ENCODE data around the gene SH3PXD2A.

Gene SH3PXD2A

GRCh38 chr10:103573205-103573487, 282.2 kb downstream of the SH3PXD2A start:
- Histone ChIP-seq H3K27ac (ENCODE audit: low read depth, low read length) (no peak overlapping the region), H3K4me1 (ENCODE audit: control insufficient read depth, insufficient read depth, low read length) (no peaks in the 10 kb centered on the region; the same call in 1 of the 2 replicates), H3K9me3 (ENCODE audit: control insufficient read depth, insufficient read depth, low read depth, low read length) (no peaks in the 10 kb centered on the region), H3K9ac (ENCODE audit: low read length) (no peak overlapping the region), H3K27me3 (ENCODE audit: control insufficient read depth, insufficient read depth, low read length) (no peaks in the 10 kb centered on the region), H3K4me3 (ENCODE audit: low read depth, low read length) (no peak overlapping the region), H3K36me3 (ENCODE audit: control insufficient read depth, insufficient read depth, low read length) (no peaks in the 10 kb centered on the region; the same call in 1 of the 2 replicates)

- no peak overlapping the region for H3K9ac ChIP-seq (ENCODE audit: low read length)
- H3K9me3 ChIP-seq (ENCODE audit: control insufficient read depth, insufficient read depth, low read depth, low read length) = no peaks in the 10 kb centered on the region
- H3K4me3 ChIP-seq (ENCODE audit: low read depth, low read length) = no peak overlapping the region
- H3K27me3 ChIP-seq (ENCODE audit: control insufficient read depth, insufficient read depth, low read length) = no peaks in the 10 kb centered on the region
- no peaks in the 10 kb centered on the region; the same call in 1 of the 2 replicates for H3K36me3 ChIP-seq (ENCODE audit: control insufficient read depth, insufficient read depth, low read length)
- H3K27ac ChIP-seq (ENCODE audit: low read depth, low read length) = no peak overlapping the region
- H3K4me1 ChIP-seq (ENCODE audit: control insufficient read depth, insufficient read depth, low read length) = no peaks in the 10 kb centered on the region; the same call in 1 of the 2 replicates
These were observed 282.8 kb downstream of the SH3PXD2A start for GRCh38 chr10:103572347-103573204.

- H3K9me3 ChIP-seq (ENCODE audit: control insufficient read depth, insufficient read depth, low read depth, low read length) = no peaks in the 10 kb centered on the region
- H3K36me3 ChIP-seq (ENCODE audit: control insufficient read depth, insufficient read depth, low read length) = no peaks in the 10 kb centered on the region; the same call in 1 of the 2 replicates
- no peak overlapping the region for H3K9ac ChIP-seq (ENCODE audit: low read length)
- no peaks in the 10 kb centered on the region; the same call in 1 of the 2 replicates for H3K4me1 ChIP-seq (ENCODE audit: control insufficient read depth, insufficient read depth, low read length)
- no peak overlapping the region for H3K27ac ChIP-seq (ENCODE audit: low read depth, low read length)
- H3K4me3 ChIP-seq (ENCODE audit: low read depth, low read length) = no peak overlapping the region
- no peaks in the 10 kb centered on the region for H3K27me3 ChIP-seq (ENCODE audit: control insufficient read depth, insufficient read depth, low read length)
These were observed 283.8 kb downstream of the SH3PXD2A start for GRCh38 chr10:103571656-103571975.

- no peaks in the 10 kb centered on the region for H3K27me3 ChIP-seq (ENCODE audit: control insufficient read depth, insufficient read depth, low read length)
- no peaks in the 10 kb centered on the region; the same call in 1 of the 2 replicates for H3K36me3 ChIP-seq (ENCODE audit: control insufficient read depth, insufficient read depth, low read length)
- no peaks in the 10 kb centered on the region; the same call in 1 of the 2 replicates for H3K4me1 ChIP-seq (ENCODE audit: control insufficient read depth, insufficient read depth, low read length)
- H3K27ac ChIP-seq (ENCODE audit: low read depth, low read length) = no peak overlapping the region
- H3K9ac ChIP-seq (ENCODE audit: low read length) = no peak overlapping the region
- no peak overlapping the region for H3K4me3 ChIP-seq (ENCODE audit: low read depth, low read length)
- no peaks in the 10 kb centered on the region for H3K9me3 ChIP-seq (ENCODE audit: control insufficient read depth, insufficient read depth, low read depth, low read length)
These were observed 284.3 kb downstream of the SH3PXD2A start for GRCh38 chr10:103570844-103571655.

- Histone ChIP-seq H3K27me3 (ENCODE audit: control insufficient read depth, insufficient read depth, low read length) (no peaks in the 10 kb centered on the region), H3K36me3 (ENCODE audit: control insufficient read depth, insufficient read depth, low read length) (no peaks in the 10 kb centered on the region; the same call in 1 of the 2 replicates), H3K4me3 (ENCODE audit: low read depth, low read length) (no peak overlapping the region), H3K4me1 (ENCODE audit: control insufficient read depth, insufficient read depth, low read length) (no peaks in the 10 kb centered on the region; the same call in 1 of the 2 replicates), H3K9me3 (ENCODE audit: control insufficient read depth, insufficient read depth, low read depth, low read length) (no peaks in the 10 kb centered on the region), H3K27ac (ENCODE audit: low read depth, low read length) (no peak overlapping the region), H3K9ac (ENCODE audit: low read length) (no peak overlapping the region)
These were observed 285.5 kb downstream of the SH3PXD2A start for GRCh38 chr10:103569896-103570295.

- Histone ChIP-seq H3K9me3 (ENCODE audit: control insufficient read depth, insufficient read depth, low read depth, low read length) (no peaks in the 10 kb centered on the region), H3K4me3 (ENCODE audit: low read depth, low read length) (no peak overlapping the region), H3K27me3 (ENCODE audit: control insufficient read depth, insufficient read depth, low read length) (no peaks in the 10 kb centered on the region), H3K4me1 (ENCODE audit: control insufficient read depth, insufficient read depth, low read length) (peaks cover 8% of the 10 kb centered on the region; the same call in 1 of the 2 replicates), H3K27ac (ENCODE audit: low read depth, low read length) (no peak overlapping the region), H3K36me3 (ENCODE audit: control insufficient read depth, insufficient read depth, low read length) (no peaks in the 10 kb centered on the region; the same call in 1 of the 2 replicates), H3K9ac (ENCODE audit: low read length) (no peak overlapping the region)
These were observed 286.9 kb downstream of the SH3PXD2A start for GRCh38 chr10:103568505-103568904.

- Histone ChIP-seq H3K4me3 (ENCODE audit: low read depth, low read length) (no peak overlapping the region), H3K27me3 (ENCODE audit: control insufficient read depth, insufficient read depth, low read length) (no peaks in the 10 kb centered on the region), H3K4me1 (ENCODE audit: control insufficient read depth, insufficient read depth, low read length) (peaks cover 8% of the 10 kb centered on the region; the same call in 1 of the 2 replicates), H3K36me3 (ENCODE audit: control insufficient read depth, insufficient read depth, low read length) (no peaks in the 10 kb centered on the region; the same call in 1 of the 2 replicates), H3K9ac (ENCODE audit: low read length) (no peak overlapping the region), H3K27ac (ENCODE audit: low read depth, low read length) (no peak overlapping the region), H3K9me3 (ENCODE audit: control insufficient read depth, insufficient read depth, low read depth, low read length) (no peaks in the 10 kb centered on the region)
These were observed 288.8 kb downstream of the SH3PXD2A start for GRCh38 chr10:103566536-103566935.

- H3K9ac ChIP-seq (ENCODE audit: low read length) = no peak overlapping the region
- H3K27me3 ChIP-seq (ENCODE audit: control insufficient read depth, insufficient read depth, low read length) = no peaks in the 10 kb centered on the region
- H3K27ac ChIP-seq (ENCODE audit: low read depth, low read length) = no peak overlapping the region
- peaks cover 8% of the 10 kb centered on the region; the same call in 1 of the 2 replicates for H3K4me1 ChIP-seq (ENCODE audit: control insufficient read depth, insufficient read depth, low read length)
- no peak overlapping the region for H3K4me3 ChIP-seq (ENCODE audit: low read depth, low read length)
- peaks cover 5% of the 10 kb centered on the region for H3K9me3 ChIP-seq (ENCODE audit: control insufficient read depth, insufficient read depth, low read depth, low read length)
- H3K36me3 ChIP-seq (ENCODE audit: control insufficient read depth, insufficient read depth, low read length) = no peaks in the 10 kb centered on the region; the same call in 1 of the 2 replicates
These were observed 290.4 kb downstream of the SH3PXD2A start for GRCh38 chr10:103564776-103565520.

GRCh38 chr10:103564116-103564501, 291.3 kb downstream of the SH3PXD2A start:
- no peak overlapping the region for H3K27ac ChIP-seq (ENCODE audit: low read depth, low read length)
- H3K4me1 ChIP-seq (ENCODE audit: control insufficient read depth, insufficient read depth, low read length) = peaks cover 11% of the 10 kb centered on the region; the same call in 1 of the 2 replicates
- H3K9ac ChIP-seq (ENCODE audit: low read length) = no peak overlapping the region
- no peaks in the 10 kb centered on the region for H3K27me3 ChIP-seq (ENCODE audit: control insufficient read depth, insufficient read depth, low read length)
- H3K4me3 ChIP-seq (ENCODE audit: low read depth, low read length) = no peak overlapping the region
- peaks cover 5% of the 10 kb centered on the region for H3K9me3 ChIP-seq (ENCODE audit: control insufficient read depth, insufficient read depth, low read depth, low read length)
- H3K36me3 ChIP-seq (ENCODE audit: control insufficient read depth, insufficient read depth, low read length) = peaks cover 2% of the 10 kb centered on the region; the same call in 1 of the 2 replicates

GRCh38 chr10:103563231-103564115, 291.9 kb downstream of the SH3PXD2A start:
- H3K27ac ChIP-seq (ENCODE audit: low read depth, low read length) = no peak overlapping the region
- peaks cover 2% of the 10 kb centered on the region; the same call in 1 of the 2 replicates for H3K36me3 ChIP-seq (ENCODE audit: control insufficient read depth, insufficient read depth, low read length)
- H3K4me1 ChIP-seq (ENCODE audit: control insufficient read depth, insufficient read depth, low read length) = peaks cover 17% of the 10 kb centered on the region; the same call in 1 of the 2 replicates
- peaks cover 5% of the 10 kb centered on the region for H3K9me3 ChIP-seq (ENCODE audit: control insufficient read depth, insufficient read depth, low read depth, low read length)
- H3K27me3 ChIP-seq (ENCODE audit: control insufficient read depth, insufficient read depth, low read length) = no peaks in the 10 kb centered on the region
- no peak overlapping the region for H3K9ac ChIP-seq (ENCODE audit: low read length)
- H3K4me3 ChIP-seq (ENCODE audit: low read depth, low read length) = no peak overlapping the region
